Osteoblast (primary cell): ENCODE results near the gene DRC3. TPM values are rescaled to one million over a fixed set of nuclear protein-coding genes. Genes with fewer than 3 reads are reported as not detected.

Experiments
- DNase-seq: peaks from one replicate; pipeline ENCODE4 v3.0.0; 2011; ENCODE audit warnings: low spot score, mixed read lengths; ENCODE audit not compliant: insufficient read length; ENCODE audit errors: missing footprints
- H2AFZ ChIP-seq: 2 replicates; pipeline ENCODE4 v1.6.0; 2011; ENCODE audit warnings: mild to moderate bottlenecking, low read length
- H3K27ac ChIP-seq: 2 replicates; pipeline ENCODE4 v1.5.1; 2011; ENCODE audit warnings: mild to moderate bottlenecking, low read depth, low read length, moderate library complexity
- H3K27me3 ChIP-seq: 2 replicates; pipeline ENCODE4 v1.6.0; 2012; ENCODE audit warnings: mild to moderate bottlenecking, control low read depth, inconsistent platforms, low read length, moderate library complexity; ENCODE audit not compliant: insufficient read depth
- H3K36me3 ChIP-seq: 2 replicates; pipeline ENCODE4 v1.5.1; 2011; ENCODE audit warnings: mild to moderate bottlenecking, low read length, control low read depth, moderate library complexity; ENCODE audit not compliant: insufficient read depth
- H3K4me1 ChIP-seq: 2 replicates; pipeline ENCODE4 v1.5.1; 2011; ENCODE audit warnings: mild to moderate bottlenecking, low read length, control low read depth, moderate library complexity; ENCODE audit not compliant: insufficient read depth
- H3K4me2 ChIP-seq: 2 replicates; pipeline ENCODE4 v1.6.0; 2011; ENCODE audit warnings: mild to moderate bottlenecking, low read length; ENCODE audit not compliant: insufficient read depth
- H3K4me3 ChIP-seq: fragments of 200-600 bp; sonication (generic); 3 replicates; pipeline ENCODE4 v1.5.1; 2012; ENCODE audit warnings: mild to moderate bottlenecking, low read length, inconsistent platforms; ENCODE audit not compliant: insufficient read depth
- H3K79me2 ChIP-seq: 2 replicates; pipeline ENCODE4 v1.6.0; 2012; ENCODE audit warnings: mild to moderate bottlenecking, low read length, control low read depth, inconsistent platforms; ENCODE audit not compliant: insufficient read depth
- H3K9me3 ChIP-seq: 2 replicates; pipeline ENCODE4 v1.5.1; 2011; ENCODE audit warnings: low read depth, low read length, control low read depth
- H4K20me1 ChIP-seq: 2 replicates; pipeline ENCODE4 v1.6.0; 2012; ENCODE audit warnings: mild to moderate bottlenecking, low read length, control low read depth; ENCODE audit not compliant: insufficient read depth
- CTCF ChIP-seq: IDR thresholded peaks from 2 replicates; pipeline ENCODE4 v1.5.1; 2011; ENCODE audit warnings: mild to moderate bottlenecking, low read depth, low read length, moderate library complexity; ENCODE audit errors: extremely low read depth
- total RNA-seq: library from RNA; depleted of rRNA; stranded (reverse); fragments of >200 nt; gene quantifications from 2 replicates; pipeline ENCODE4 v1.2.3, GENCODE V29; 2012

Gene DRC3
- total RNA-seq, 1 donor, result 2.9 TPM

GRCh38 chr17:17998934-17999333 lies 26.3 kb downstream of the DRC3 start:
- Histone ChIP-seq H3K4me3 (no peak overlapping the region), H4K20me1 (peaks cover under 1% of the 10 kb centered on the region), H3K36me3 (no peaks in the 10 kb centered on the region), H3K9me3 (no peaks in the 10 kb centered on the region), H3K27ac (no peak overlapping the region), H3K27me3 (no peaks in the 10 kb centered on the region), H3K4me2 (no peak overlapping the region), H3K79me2 (no peaks in the 10 kb centered on the region), H3K4me1 (no peaks in the 10 kb centered on the region), H2AFZ (no peak overlapping the region)
- no peak for TF ChIP-seq CTCF
- DNase-seq, result no peak

- Histone ChIP-seq H4K20me1 (peaks cover 2% of the 10 kb centered on the region), H3K4me3 (no peak overlapping the region), H2AFZ (no peak overlapping the region), H3K27me3 (no peaks in the 10 kb centered on the region), H3K4me2 (no peak overlapping the region), H3K79me2 (no peaks in the 10 kb centered on the region), H3K27ac (no peak overlapping the region), H3K9me3 (no peaks in the 10 kb centered on the region), H3K36me3 (no peaks in the 10 kb centered on the region), H3K4me1 (no peaks in the 10 kb centered on the region)
- TF ChIP-seq CTCF, result no peak
- peak; percentile 82 for DNase-seq
Measured at GRCh38 chr17:17999364-18000029, 26.8 kb downstream of the DRC3 start.

- peaks cover 2% of the 10 kb centered on the region for H4K20me1 ChIP-seq
- no peaks in the 10 kb centered on the region for H3K79me2 ChIP-seq
- H3K27me3 ChIP-seq, result no peaks in the 10 kb centered on the region
- H3K27ac ChIP-seq, result no peak overlapping the region
- H3K4me1 ChIP-seq, result no peaks in the 10 kb centered on the region
- TF ChIP-seq CTCF, result no peak
- no peaks in the 10 kb centered on the region for H3K9me3 ChIP-seq
- no peak overlapping the region for H3K4me2 ChIP-seq
- H3K4me3 ChIP-seq, result no peak overlapping the region
- no peaks in the 10 kb centered on the region for H3K36me3 ChIP-seq
- DNase-seq, result no peak
- H2AFZ ChIP-seq, result no peak overlapping the region
Measured at GRCh38 chr17:18000030-18000408, 27.4 kb downstream of the DRC3 start.

- Histone ChIP-seq H3K4me1 (no peaks in the 10 kb centered on the region), H3K27ac (no peak overlapping the region), H3K4me3 (no peak overlapping the region), H4K20me1 (peaks cover 2% of the 10 kb centered on the region), H3K9me3 (no peaks in the 10 kb centered on the region), H3K27me3 (no peaks in the 10 kb centered on the region), H3K36me3 (no peaks in the 10 kb centered on the region), H3K79me2 (no peaks in the 10 kb centered on the region), H3K4me2 (no peak overlapping the region), H2AFZ (no peak overlapping the region)
- no peak for TF ChIP-seq CTCF
- no peak for DNase-seq
Measured at GRCh38 chr17:18002171-18002570, 29.5 kb downstream of the DRC3 start.
